Measurements from ENCODE around the gene SYK. TPM values are rescaled to one million over a fixed set of nuclear protein-coding genes. Genes with fewer than 3 reads are reported as not detected.

Gene SYK
- total and polyA plus RNA-seq, 2 of the 13 experiments (the other 11 are each of a cell fraction or from before 2014, with no cell fraction given): not detected

DNA sequence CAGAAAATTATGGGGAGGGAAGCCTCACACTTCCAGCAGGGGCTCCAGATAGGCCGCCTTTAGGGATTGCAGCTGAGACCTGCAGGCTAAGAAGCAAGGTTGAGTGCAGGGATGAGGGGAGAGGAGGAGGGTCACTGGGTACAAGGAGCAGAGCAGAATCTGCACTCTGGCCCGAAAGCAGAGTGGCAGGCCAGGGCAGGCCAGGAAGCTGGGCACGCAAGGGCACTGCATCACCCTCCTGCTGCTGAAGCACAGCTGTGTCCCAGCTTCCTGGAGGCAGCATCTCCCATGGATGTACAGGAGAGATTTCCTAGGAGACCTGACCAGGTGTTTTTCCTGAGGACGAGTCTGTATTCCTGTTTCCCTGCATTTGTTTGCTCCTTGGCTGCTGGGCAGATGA, 92.1 kb downstream of the SYK start:
- Histone ChIP-seq H3K9ac (ENCODE audit: insufficient read depth, low read depth, low read length) (no peak overlapping the region), H3K27ac (ENCODE audit: extremely low read length, insufficient read depth, low read length) (no peak overlapping the region), H3K79me2 (ENCODE audit: insufficient read depth, low read length) (no peaks in the 10 kb centered on the region), H3K4me2 (ENCODE audit: low read depth, low read length) (no peak overlapping the region), H3K27me3 (ENCODE audit: control insufficient read depth in 1 of 2, insufficient read depth in 2 of 2, low read length in 2 of 2) (peaks cover 3 to 43% of the 10 kb centered on the region in 2 experiments; a peak in 3 of 5 replicates), H3K9me3 (ENCODE audit: low read length) (no peaks in the 10 kb centered on the region), H3K4me1 (ENCODE audit: insufficient read depth, low read length) (no peaks in the 10 kb centered on the region), H4K20me1 (ENCODE audit: insufficient read depth, low read length) (no peaks in the 10 kb centered on the region), H2AFZ (ENCODE audit: low read length) (no peak overlapping the region), H3K36me3 (replicated peaks in 1 of 2; ENCODE audit: control insufficient read depth in 1 of 2, insufficient read depth in 2 of 2, low read length in 2 of 2) (no peaks in the 10 kb centered on the region), H3K4me3 (replicated peaks in 1 of 3; ENCODE audit: insufficient read depth in 1 of 3, low read depth in 2 of 3, low read length in 3 of 3) (no peak overlapping the region)
- no TSS peak for BruUV-seq (replicated peaks)
- TF ChIP-seq ZNF605 (CRISPR knock-in tag; IDR thresholded peaks at IDR 0.05): no peak
- TF ChIP-seq HNRNPK (IDR thresholded peaks at IDR 0.05; ENCODE audit: low read depth, low read length, poor library complexity, severe bottlenecking): no peak
- no peak for TF ChIP-seq ATRX (CRISPR knock-in tag; IDR thresholded peaks at IDR 0.05; ENCODE audit: borderline replicate concordance)
- no peak for TF ChIP-seq ZNF124 (CRISPR knock-in tag; IDR thresholded peaks at IDR 0.05)
- TF ChIP-seq FOXP4 (CRISPR knock-in tag; IDR thresholded peaks at IDR 0.05): no peak
- TF ChIP-seq ZNF775 (CRISPR knock-in tag; IDR thresholded peaks at IDR 0.05; ENCODE audit: borderline replicate concordance): no peak
- TF ChIP-seq FOXA3 (CRISPR knock-in tag; IDR thresholded peaks at IDR 0.05): no peak
- TF ChIP-seq SALL1 (CRISPR knock-in tag; IDR thresholded peaks at IDR 0.05): no peak
- 1% methylated on average over 3 of the region's 4 CpGs for WGBS (ENCODE audit: low lambda C conversion rate)
- intact Hi-C loops (cut with micrococcal nuclease; ENCODE audit: unreplicated experiment) (no loop called here), in situ Hi-C loops (cut with HindIII; ENCODE audit: extremely low pct_ligation_motif_present, low pct_unique_long_range_greater_than_20kb) (no loop called here)
- no peak for FAIRE-seq
- DNase-seq (ENCODE audit: low spot score): no peak
- no peak for ATAC-seq
- ChIA-PET CTCF (ENCODE audit: low intra/inter-chr PET ratio, low total read pairs) (no interaction called here), POLR2A (no interaction called here)
